Stimulated activated naive CD8-positive, alpha-beta T cell treated with anti-CD3 and anti-CD28 coated beads, Interleukin-15, Interleukin-2, amounts not matched to agents 100 ng/mL and 50 ng/mL, for 24 hours (primary cell): ENCODE measurements around the gene DCP1B.

Source experiments
- H3K27ac Mint-ChIP-seq: one replicate; pipeline ENCODE4 v1.8.0; 2021; ENCODE audit warnings: mild to moderate bottlenecking, mixed read lengths
- H3K27me3 Mint-ChIP-seq: one replicate; pipeline ENCODE4 v1.8.0; 2021; ENCODE audit warnings: mixed read lengths
- H3K36me3 Mint-ChIP-seq: one replicate; pipeline ENCODE4 v1.8.0; 2021; ENCODE audit warnings: low read depth, mixed read lengths
- H3K4me1 Mint-ChIP-seq: one replicate; pipeline ENCODE4 v1.8.0; 2021; ENCODE audit warnings: low read depth, mixed read lengths
- H3K4me3 Mint-ChIP-seq: one replicate; pipeline ENCODE4 v1.8.0; 2021; ENCODE audit warnings: mild to moderate bottlenecking, mixed read lengths
- H3K9me3 Mint-ChIP-seq: one replicate; pipeline ENCODE4 v1.8.0; 2021; ENCODE audit warnings: mixed read lengths

Gene DCP1B

DNA sequence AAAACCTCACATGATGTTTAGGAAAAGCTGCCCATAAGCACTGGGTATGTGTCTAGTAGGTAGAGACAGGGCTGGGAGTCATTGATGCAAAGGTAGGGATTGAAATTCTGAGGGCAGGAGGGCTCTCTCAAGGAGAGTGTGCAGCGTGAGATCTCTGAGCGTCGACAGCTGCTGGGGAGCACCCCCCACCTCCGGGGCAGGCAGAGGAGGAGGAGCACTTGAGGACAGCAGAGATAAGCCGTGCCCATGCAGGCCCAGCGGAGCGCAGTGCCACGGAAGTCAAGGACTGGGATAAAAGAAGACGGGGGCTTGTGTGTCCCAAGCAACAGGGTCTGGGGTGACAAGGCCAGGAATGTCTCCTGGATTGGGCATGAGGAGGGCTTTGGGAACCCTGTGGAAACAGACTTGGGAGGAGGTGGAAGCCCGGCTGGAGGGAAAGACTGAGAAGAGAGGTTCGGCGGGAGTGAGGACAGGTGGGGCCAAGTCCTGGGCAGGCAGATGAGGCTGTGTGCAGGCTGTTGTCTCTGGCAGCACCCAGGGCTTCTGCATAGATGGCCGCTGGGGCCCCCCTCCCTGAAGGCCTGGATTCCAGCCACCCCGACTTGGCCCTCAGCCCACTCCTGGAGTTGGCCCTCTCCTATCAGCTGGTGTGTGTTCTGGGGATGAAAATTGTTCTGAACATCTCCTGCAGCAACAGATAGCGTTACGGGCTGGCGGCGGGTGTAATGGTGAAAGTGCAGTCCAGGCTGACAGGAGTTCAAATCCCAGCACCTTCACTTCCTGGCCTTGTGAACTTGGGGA, 87.7 kb downstream of the DCP1B start:
- Mint-ChIP-seq H3K27me3 (no peaks in the 10 kb centered on the region), H3K27ac (peak overlapping the region; percentile 36), H3K36me3 (no peaks in the 10 kb centered on the region), H3K4me3 (no peak overlapping the region), H3K4me1 (peaks cover 18% of the 10 kb centered on the region), H3K9me3 (no peaks in the 10 kb centered on the region)

GRCh38 chr12:1915082-1915968, 88.9 kb downstream of the DCP1B start:
- H3K36me3 Mint-ChIP-seq: no peaks in the 10 kb centered on the region
- H3K27ac Mint-ChIP-seq: peak overlapping the region; percentile 19
- H3K9me3 Mint-ChIP-seq: no peaks in the 10 kb centered on the region
- H3K4me1 Mint-ChIP-seq: peaks cover 15% of the 10 kb centered on the region
- H3K4me3 Mint-ChIP-seq: no peak overlapping the region
- no peaks in the 10 kb centered on the region for H3K27me3 Mint-ChIP-seq

GRCh38 chr12:1914114-1914911, 89.9 kb downstream of the DCP1B start:
- Mint-ChIP-seq H3K36me3 (no peaks in the 10 kb centered on the region), H3K4me1 (peaks cover 15% of the 10 kb centered on the region), H3K27me3 (no peaks in the 10 kb centered on the region), H3K9me3 (no peaks in the 10 kb centered on the region), H3K27ac (no peak overlapping the region), H3K4me3 (no peak overlapping the region)

DNA sequence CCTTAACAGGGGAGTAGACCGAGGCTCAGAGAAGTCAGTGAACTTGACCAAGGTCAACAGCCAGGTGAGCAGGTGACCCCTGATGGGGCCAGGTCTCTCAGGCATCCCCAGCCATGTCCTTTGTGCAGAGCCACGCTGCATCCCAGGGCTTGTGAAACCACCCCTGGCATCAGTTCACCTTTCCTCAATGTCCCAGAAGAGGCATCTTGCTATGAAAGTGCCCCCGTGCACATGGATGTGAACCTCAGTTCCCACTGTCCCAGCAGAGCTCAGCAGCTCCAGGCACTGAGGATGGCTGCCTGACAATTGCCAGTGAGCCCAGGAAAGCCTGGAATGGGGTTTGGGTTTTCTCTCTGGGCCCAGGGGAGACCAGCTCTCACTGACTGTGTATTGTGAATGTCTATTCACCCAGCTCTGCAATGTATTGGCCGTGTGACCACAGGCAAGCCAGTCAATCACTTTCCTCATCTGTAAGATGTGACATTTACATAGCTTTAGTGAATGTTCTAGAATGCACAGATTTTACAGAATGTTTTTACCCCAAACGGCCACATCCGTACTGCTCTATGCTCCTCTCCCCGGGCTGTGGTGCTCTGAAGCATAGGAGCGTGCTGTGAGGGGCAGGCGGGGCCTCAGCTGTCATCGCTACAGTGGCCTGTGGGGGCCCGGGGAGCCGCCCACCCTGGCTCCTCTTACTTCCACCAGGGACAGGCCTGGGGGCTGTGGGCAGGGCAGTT, 90.7 kb downstream of the DCP1B start:
- no peak overlapping the region for H3K27ac Mint-ChIP-seq
- H3K4me1 Mint-ChIP-seq: peaks cover 12% of the 10 kb centered on the region
- H3K36me3 Mint-ChIP-seq: no peaks in the 10 kb centered on the region
- H3K9me3 Mint-ChIP-seq: no peaks in the 10 kb centered on the region
- peaks cover 3% of the 10 kb centered on the region for H3K27me3 Mint-ChIP-seq
- no peak overlapping the region for H3K4me3 Mint-ChIP-seq

GRCh38 chr12:1912580-1913376, 91.5 kb downstream of the DCP1B start:
- H3K27me3 Mint-ChIP-seq: peaks cover 3% of the 10 kb centered on the region
- no peak overlapping the region for H3K4me3 Mint-ChIP-seq
- H3K27ac Mint-ChIP-seq: no peak overlapping the region
- no peaks in the 10 kb centered on the region for H3K36me3 Mint-ChIP-seq
- H3K4me1 Mint-ChIP-seq: peaks cover 14% of the 10 kb centered on the region
- H3K9me3 Mint-ChIP-seq: no peaks in the 10 kb centered on the region

- no peaks in the 10 kb centered on the region for H3K9me3 Mint-ChIP-seq
- H3K27me3 Mint-ChIP-seq: peaks cover 3% of the 10 kb centered on the region
- no peaks in the 10 kb centered on the region for H3K36me3 Mint-ChIP-seq
- no peak overlapping the region for H3K27ac Mint-ChIP-seq
- H3K4me3 Mint-ChIP-seq: no peak overlapping the region
- H3K4me1 Mint-ChIP-seq: peaks cover 16% of the 10 kb centered on the region
Measured at GRCh38 chr12:1911598-1912575, 92.4 kb downstream of the DCP1B start.

DNA sequence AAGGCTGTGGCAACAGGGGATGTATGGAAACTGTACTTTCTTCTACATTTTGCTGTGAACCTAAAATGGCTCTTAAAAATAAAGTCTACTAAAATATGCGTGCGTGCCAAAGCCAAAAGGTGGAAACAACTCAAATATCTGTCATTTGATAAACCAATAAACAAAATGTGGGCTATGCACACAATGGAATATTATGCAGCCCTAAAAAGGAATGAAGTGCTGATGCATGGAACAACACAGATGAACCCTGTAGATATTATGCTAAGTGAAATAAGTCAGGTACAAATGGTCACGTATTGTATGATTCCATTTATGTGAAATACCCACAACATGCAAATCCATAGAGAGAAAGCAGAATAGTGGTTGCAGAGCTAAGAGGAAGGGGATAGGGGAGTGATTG, 93.8 kb downstream of the DCP1B start:
- Mint-ChIP-seq H3K9me3 (peaks cover 12% of the 10 kb centered on the region), H3K27me3 (peaks cover 3% of the 10 kb centered on the region), H3K27ac (no peak overlapping the region), H3K36me3 (no peaks in the 10 kb centered on the region), H3K4me3 (no peak overlapping the region), H3K4me1 (peaks cover 4% of the 10 kb centered on the region)

- Mint-ChIP-seq H3K36me3 (no peaks in the 10 kb centered on the region), H3K27me3 (peaks cover 3% of the 10 kb centered on the region), H3K4me1 (peaks cover 4% of the 10 kb centered on the region), H3K27ac (no peak overlapping the region), H3K4me3 (no peak overlapping the region), H3K9me3 (peaks cover 21% of the 10 kb centered on the region)
Measured at GRCh38 chr12:1908758-1909157, 95.5 kb downstream of the DCP1B start.

DNA sequence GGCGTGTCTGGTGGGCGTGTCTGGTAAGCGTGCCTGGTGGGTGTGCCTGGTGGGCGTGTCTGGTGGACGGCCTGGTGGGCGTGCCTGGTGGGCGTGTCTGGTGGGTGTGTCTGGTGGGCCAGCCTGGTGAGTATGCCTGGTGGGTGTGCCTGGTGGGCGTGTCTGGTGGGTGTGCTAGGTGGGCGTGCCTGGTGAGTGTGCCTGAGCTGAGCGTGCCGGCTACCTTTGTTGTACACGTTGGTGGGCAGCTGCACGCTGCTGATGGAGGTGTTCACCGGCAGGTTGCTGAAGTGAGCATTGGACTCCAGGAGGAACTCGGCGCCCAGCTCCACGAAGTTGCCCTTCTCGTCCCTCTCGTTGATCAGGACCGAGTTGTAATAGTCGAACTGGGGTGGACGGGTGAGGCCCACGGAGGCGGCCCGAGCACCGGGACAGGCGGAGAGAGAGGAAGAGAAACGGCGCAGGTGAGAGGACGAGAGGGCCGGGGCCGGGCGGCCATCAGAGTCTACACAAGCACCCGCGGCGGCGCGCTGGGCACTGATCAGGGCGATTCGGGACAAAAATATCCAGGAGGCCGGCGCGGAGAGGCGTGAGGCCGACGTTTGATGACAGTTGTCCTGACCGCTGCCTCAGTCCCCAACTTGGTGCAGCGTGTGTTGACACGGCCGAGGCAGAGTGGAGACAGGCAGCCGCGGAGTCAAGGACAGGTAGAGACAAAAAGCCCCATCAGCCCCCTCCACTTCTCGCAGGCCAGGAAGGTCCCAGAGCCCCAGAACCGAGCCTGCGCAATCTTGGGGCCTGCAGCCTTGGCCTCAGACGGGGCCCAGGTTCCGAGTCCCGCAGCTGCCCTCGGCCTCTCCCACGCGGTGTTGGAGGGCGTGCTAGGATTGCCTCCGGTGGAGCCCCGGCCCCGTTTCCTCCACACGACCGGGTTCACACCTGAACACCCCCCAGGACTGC, 96.3 kb downstream of the DCP1B start:
- Mint-ChIP-seq H3K27ac (no peak overlapping the region), H3K27me3 (peaks cover 3% of the 10 kb centered on the region), H3K9me3 (peaks cover 24% of the 10 kb centered on the region), H3K4me3 (peak overlapping the region; percentile 23), H3K36me3 (no peaks in the 10 kb centered on the region), H3K4me1 (peaks cover 4% of the 10 kb centered on the region)

- Mint-ChIP-seq H3K4me1 (peaks cover 4% of the 10 kb centered on the region), H3K9me3 (peaks cover 24% of the 10 kb centered on the region), H3K36me3 (no peaks in the 10 kb centered on the region), H3K4me3 (no peak overlapping the region), H3K27me3 (peaks cover 11% of the 10 kb centered on the region), H3K27ac (no peak overlapping the region)
Measured at GRCh38 chr12:1906579-1906978, 97.7 kb downstream of the DCP1B start.

DNA sequence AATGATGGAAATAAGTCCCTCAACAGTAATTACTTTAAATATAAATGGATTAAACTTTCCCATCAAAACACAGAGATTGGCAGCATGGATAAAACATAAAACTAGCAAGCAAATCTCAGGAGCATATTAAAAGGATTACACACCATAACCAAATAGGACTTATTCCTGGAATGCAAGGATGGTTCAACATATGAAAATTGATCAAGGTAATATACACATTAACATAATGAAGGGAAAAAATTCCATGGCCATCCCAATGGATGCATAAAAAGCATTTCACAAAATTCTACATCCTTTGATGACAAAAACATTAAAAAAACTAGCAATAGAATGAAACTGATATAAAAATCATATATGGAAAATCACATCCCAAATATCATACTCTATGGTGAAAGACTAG, 99.4 kb downstream of the DCP1B start:
- H3K27me3 Mint-ChIP-seq: peaks cover 11% of the 10 kb centered on the region
- H3K36me3 Mint-ChIP-seq: no peaks in the 10 kb centered on the region
- no peak overlapping the region for H3K4me3 Mint-ChIP-seq
- no peak overlapping the region for H3K27ac Mint-ChIP-seq
- peaks cover 24% of the 10 kb centered on the region for H3K9me3 Mint-ChIP-seq
- peaks cover 4% of the 10 kb centered on the region for H3K4me1 Mint-ChIP-seq

GRCh38 chr12:1896964-1897363, 107.3 kb downstream of the DCP1B start:
- H3K4me3 Mint-ChIP-seq: no peak overlapping the region
- H3K27ac Mint-ChIP-seq: no peak overlapping the region
- no peaks in the 10 kb centered on the region for H3K36me3 Mint-ChIP-seq
- no peaks in the 10 kb centered on the region for H3K4me1 Mint-ChIP-seq
- peaks cover 11% of the 10 kb centered on the region for H3K9me3 Mint-ChIP-seq
- H3K27me3 Mint-ChIP-seq: peaks cover 13% of the 10 kb centered on the region
